GM19238 (cell line): ENCODE results near the gene SEMA3E.
"Not testable (repeated sequence)": the region's sequence is repeated elsewhere in the genome, so short reads cannot be mapped to it uniquely, and the experiment has no call there.

Experiments used
- DNase-seq: peaks from one replicate; pipeline ENCODE4 v3.0.0; 2011; ENCODE audit warnings: low spot score; ENCODE audit not compliant: insufficient read length

SEMA3E gene

GRCh38 chr7:83455612-83456011, 193.3 kb downstream of the SEMA3E start:
- no peak for DNase-seq

GRCh38 chr7:83452256-83452655, 196.7 kb downstream of the SEMA3E start:
- DNase-seq: no peak

GRCh38 chr7:83451501-83452045, 197.4 kb downstream of the SEMA3E start:
- DNase-seq: no peak

- DNase-seq: no peak
Observed at GRCh38 chr7:83449781-83450180, 199.2 kb downstream of the SEMA3E start.

GRCh38 chr7:83447681-83448080, 201.3 kb downstream of the SEMA3E start:
- DNase-seq: no peak

- DNase-seq: no peak
Observed at GRCh38 chr7:83446102-83446669, 202.8 kb downstream of the SEMA3E start.

- no peak for DNase-seq
Observed at GRCh38 chr7:83442911-83443310, 206.0 kb downstream of the SEMA3E start.

- DNase-seq: no peak
Observed at GRCh38 chr7:83439026-83439425, 209.9 kb downstream of the SEMA3E start.

- not testable (repeated sequence) for DNase-seq
Observed at GRCh38 chr7:83430289-83430688, 218.7 kb downstream of the SEMA3E start.

GRCh38 chr7:83429493-83429892, 219.4 kb downstream of the SEMA3E start:
- DNase-seq: no peak

GRCh38 chr7:83427884-83428283, 221.1 kb downstream of the SEMA3E start:
- no peak for DNase-seq

GRCh38 chr7:83426325-83426724, 222.6 kb downstream of the SEMA3E start:
- no peak for DNase-seq

- no peak for DNase-seq
Observed at GRCh38 chr7:83419013-83419412, 229.9 kb downstream of the SEMA3E start.

- DNase-seq: no peak
Observed at GRCh38 chr7:83415840-83416239, 233.1 kb downstream of the SEMA3E start.

GRCh38 chr7:83414947-83415346, 234.0 kb downstream of the SEMA3E start:
- no peak for DNase-seq

- no peak for DNase-seq
Observed at GRCh38 chr7:83413831-83414230, 235.1 kb downstream of the SEMA3E start.

- DNase-seq: no peak
Observed at GRCh38 chr7:83413424-83413823, 235.5 kb downstream of the SEMA3E start.

GRCh38 chr7:83410989-83411591, 237.8 kb downstream of the SEMA3E start:
- DNase-seq: no peak

- no peak for DNase-seq
Observed at GRCh38 chr7:83394776-83395175, 254.2 kb downstream of the SEMA3E start.

GRCh38 chr7:83388436-83388835, 260.5 kb downstream of the SEMA3E start:
- DNase-seq: no peak

- DNase-seq: no peak
Observed at GRCh38 chr7:83366629-83367028, 282.3 kb downstream of the SEMA3E start.

GRCh38 chr7:83365746-83366145, 283.2 kb downstream of the SEMA3E start:
- DNase-seq: no peak

- DNase-seq: no peak
Observed at GRCh38 chr7:83362871-83363550, 285.9 kb downstream of the SEMA3E start.
